Peyer's patch (tissue), 4 donors: ENCODE results near the gene NEMF. TPM values are rescaled to one million over a fixed set of nuclear protein-coding genes. Genes with fewer than 3 reads are reported as not detected.
"Not testable (repeated sequence)": the region's sequence is repeated elsewhere in the genome, so short reads cannot be mapped to it uniquely, and the experiment has no call there.

Source experiments
- DNase-seq, 3 donors: peaks; one replicate each; pipeline ENCODE4 v3.0.0-alpha.2; 2017 to 2019
- H3K27ac ChIP-seq, 4 donors: fragments of 200-600 bp; sonication (generic); one replicate each; pipeline ENCODE4 v1.5.1; 2016 to 2019
- H3K27me3 ChIP-seq, 2 donors: fragments of 200-600 bp; sonication (generic); one replicate each; pipeline ENCODE4 v1.5.1; 2019
- H3K36me3 ChIP-seq, 3 donors: fragments of 200-600 bp; sonication (generic); one replicate each; pipeline ENCODE4 v1.5.1; 2016 to 2019
- H3K4me1 ChIP-seq, 4 donors: fragments of 200-600 bp; sonication (generic); one replicate each; pipeline ENCODE4 v1.5.1; 2016 to 2019
- H3K4me3 ChIP-seq, 4 donors: fragments of 200-600 bp; sonication (generic); 1 replicate in 3 of 4; 2 replicates in 1 of 4; pipeline ENCODE4 v1.5.1; 2016 to 2019; ENCODE audit warnings: mild to moderate bottlenecking in 1 of 4
- H3K9me3 ChIP-seq, 4 donors: fragments of 200-600 bp; sonication (generic); one replicate each; pipeline ENCODE4 v1.5.1; 2016 to 2019; ENCODE audit warnings: mild to moderate bottlenecking in 1 of 4
- CTCF ChIP-seq, 6 experiments: fragments of 450-650 bp in 4 of 6; fragments of 200-600 bp in 2 of 6; sonication (generic) in 1 of 6; IDR thresholded peaks; one replicate each; pipeline ENCODE4 v1.5.1; 2017 to 2019; ENCODE audit warnings: antibody characterized with exemption in 6 of 6, mild to moderate bottlenecking in 3 of 6, moderate library complexity in 1 of 6
- POLR2A ChIP-seq, 2 donors: fragments of 450-650 bp; IDR thresholded peaks; one replicate each; pipeline ENCODE4 v1.5.1; 2017; ENCODE audit warnings: antibody characterized with exemption in 2 of 2, mild to moderate bottlenecking in 2 of 2, moderate library complexity in 2 of 2
- total RNA-seq, 4 donors: library from RNA; depleted of rRNA; stranded (reverse); fragments of >200 nt; gene quantifications; one replicate each; pipeline ENCODE4 v1.1.0, GENCODE V29; 2016

NEMF gene
- total RNA-seq, 4 donors from 2014 or later = 114 to 413 (median 145) TPM

GRCh38 chr14:49853158-49853477 lies 530 bp upstream of the NEMF start:
- Histone ChIP-seq H3K9me3 (no peaks in the 10 kb centered on the region), H3K36me3 (peaks cover 0 to 16% (median 0%) of the 10 kb centered on the region in 3 donors), H3K27ac (peak overlapping the region; percentile 89 to 93 (median 90)), H3K27me3 (no peaks in the 10 kb centered on the region), H3K4me3 (peak overlapping the region; percentile 53 to 87 (median 82)), H3K4me1 (peaks cover 0 to 14% (median 0%) of the 10 kb centered on the region in 4 donors)
- no peak for TF ChIP-seq POLR2A (IDR thresholded peaks at IDR 0.05)
- TF ChIP-seq CTCF (IDR thresholded peaks at IDR 0.05) = peak in 1 of 6 experiments; percentile 5
- no peak for DNase-seq

GRCh38 chr14:49851813-49852212 lies 775 bp downstream of the NEMF start:
- DNase-seq = no peak
- H3K9me3 ChIP-seq = no peaks in the 10 kb centered on the region
- peak overlapping the region; percentile 89 to 93 (median 90) for H3K27ac ChIP-seq
- peaks cover 0 to 28% (median 0%) of the 10 kb centered on the region in 3 donors for H3K36me3 ChIP-seq
- no peak for TF ChIP-seq POLR2A (IDR thresholded peaks at IDR 0.05)
- TF ChIP-seq CTCF (IDR thresholded peaks at IDR 0.05) = no peak
- no peaks in the 10 kb centered on the region for H3K27me3 ChIP-seq
- peak overlapping the region; percentile 53 to 87 (median 82) for H3K4me3 ChIP-seq
- H3K4me1 ChIP-seq = peaks cover 0 to 14% (median 0%) of the 10 kb centered on the region in 4 donors

- H3K27ac ChIP-seq = no peak overlapping the region
- peaks cover 0 to 52% (median 0%) of the 10 kb centered on the region in 3 donors for H3K36me3 ChIP-seq
- TF ChIP-seq POLR2A (IDR thresholded peaks at IDR 0.05) (no peak), CTCF (IDR thresholded peaks at IDR 0.05) (no peak)
- H3K9me3 ChIP-seq = no peaks in the 10 kb centered on the region
- H3K27me3 ChIP-seq = no peaks in the 10 kb centered on the region
- H3K4me3 ChIP-seq = no peak overlapping the region
- peaks cover 0 to 14% (median 0%) of the 10 kb centered on the region in 4 donors for H3K4me1 ChIP-seq
- no peak for DNase-seq
Observed at GRCh38 chr14:49849213-49849847, 3.3 kb downstream of the NEMF start.

- peaks cover 0 to 98% (median 3%) of the 10 kb centered on the region in 3 donors for H3K36me3 ChIP-seq
- no peaks in the 10 kb centered on the region for H3K4me1 ChIP-seq
- H3K9me3 ChIP-seq = no peaks in the 10 kb centered on the region
- no peak for TF ChIP-seq POLR2A (IDR thresholded peaks at IDR 0.05)
- H3K27me3 ChIP-seq = no peaks in the 10 kb centered on the region
- H3K27ac ChIP-seq = no peak overlapping the region
- no peak for DNase-seq
- H3K4me3 ChIP-seq = no peak overlapping the region
Observed at GRCh38 chr14:49828640-49829039, 23.9 kb downstream of the NEMF start.

GRCh38 chr14:49820176-49820575 lies 32.4 kb downstream of the NEMF start:
- no peak overlapping the region for H3K4me3 ChIP-seq
- TF ChIP-seq CTCF (IDR thresholded peaks at IDR 0.05) = no peak
- no peak for TF ChIP-seq POLR2A (IDR thresholded peaks at IDR 0.05)
- H3K27ac ChIP-seq = no peak overlapping the region
- no peak for DNase-seq
- peaks cover 6 to 83% (median 8%) of the 10 kb centered on the region in 3 donors for H3K36me3 ChIP-seq
- H3K27me3 ChIP-seq = no peaks in the 10 kb centered on the region
- no peaks in the 10 kb centered on the region for H3K4me1 ChIP-seq
- no peaks in the 10 kb centered on the region for H3K9me3 ChIP-seq

GRCh38 chr14:49816844-49817243 lies 35.7 kb downstream of the NEMF start:
- no peaks in the 10 kb centered on the region for H3K4me1 ChIP-seq
- peaks cover 6 to 85% (median 8%) of the 10 kb centered on the region in 3 donors for H3K36me3 ChIP-seq
- no peaks in the 10 kb centered on the region for H3K27me3 ChIP-seq
- no peak overlapping the region for H3K4me3 ChIP-seq
- no peak for DNase-seq
- TF ChIP-seq POLR2A (IDR thresholded peaks at IDR 0.05) (no peak), CTCF (IDR thresholded peaks at IDR 0.05) (no peak)
- H3K9me3 ChIP-seq = no peaks in the 10 kb centered on the region
- H3K27ac ChIP-seq = no peak overlapping the region

GRCh38 chr14:49816118-49816517 lies 36.5 kb downstream of the NEMF start:
- H3K4me3 ChIP-seq, H3K9me3 ChIP-seq, H3K27me3 ChIP-seq, H3K4me1 ChIP-seq, DNase-seq, H3K27ac ChIP-seq: not testable (repeated sequence)
- peaks cover 6 to 93% (median 8%) of the 10 kb centered on the region in 3 donors for H3K36me3 ChIP-seq
